HG03103 (cell line): ENCODE results near the gene NOSTRIN.
"Not testable (repeated sequence)": the region's sequence is repeated elsewhere in the genome, so short reads cannot be mapped to it uniquely, and the experiment has no call there.

ENCODE experiments used
- ATAC-seq: cut with Tn5 transposase; IDR thresholded peaks from one replicate; pipeline ENCODE4 v1.9.1; 2021; ENCODE audit warnings: low read depth; ENCODE audit not compliant: unreplicated experiment

NOSTRIN gene

DNA sequence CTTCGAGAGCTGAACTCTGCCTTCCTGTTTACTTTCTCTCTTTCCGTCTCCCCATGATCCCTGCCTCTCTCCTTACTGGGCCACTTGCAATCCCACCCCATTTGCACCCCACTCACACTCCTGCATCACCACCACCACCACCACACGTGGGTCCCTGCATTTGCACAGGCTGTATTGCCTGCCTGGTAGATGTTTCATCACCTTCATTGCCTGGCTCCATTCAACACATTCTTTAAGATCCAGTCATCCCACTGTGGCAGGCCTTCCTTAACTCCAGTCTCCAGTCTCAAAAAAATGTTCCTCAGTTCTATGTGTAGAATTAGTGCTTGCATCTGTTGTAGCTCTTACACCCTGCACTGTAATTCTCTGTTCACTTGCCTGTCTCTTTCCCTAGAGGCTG is 13.9 kb downstream of the NOSTRIN start:
- no peak for ATAC-seq

DNA sequence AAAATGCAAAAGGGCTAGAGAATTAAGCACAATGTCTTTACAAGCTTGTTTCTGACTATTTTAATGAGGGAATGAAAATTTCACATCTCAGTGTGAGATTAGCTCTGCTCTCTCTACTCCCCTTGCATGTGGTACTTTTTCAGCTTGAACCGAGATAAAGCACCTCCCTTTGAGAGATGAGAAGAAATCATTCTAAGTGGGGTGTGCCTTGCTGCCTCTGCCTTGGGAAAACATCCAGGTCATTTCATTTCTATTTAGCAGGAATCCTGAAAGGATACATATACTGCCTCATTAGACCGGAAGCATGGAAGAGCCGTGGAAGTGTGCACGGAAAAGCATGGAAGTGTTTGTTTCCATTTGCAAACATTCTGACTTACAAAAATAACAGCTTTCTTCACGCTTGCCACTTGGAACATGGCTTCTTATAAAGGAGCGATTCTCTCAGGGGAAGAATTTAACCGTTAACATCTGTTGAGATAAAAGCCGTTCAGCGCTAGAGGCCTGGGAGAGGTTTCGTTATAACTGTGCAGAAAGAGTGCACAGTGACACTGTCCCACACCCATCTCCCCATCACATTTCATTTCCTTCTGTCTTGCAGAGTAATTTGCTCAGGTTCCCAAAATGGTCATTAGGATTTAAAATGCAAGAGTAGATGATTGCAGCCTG is 16.7 kb downstream of the NOSTRIN start:
- no peak for ATAC-seq

DNA sequence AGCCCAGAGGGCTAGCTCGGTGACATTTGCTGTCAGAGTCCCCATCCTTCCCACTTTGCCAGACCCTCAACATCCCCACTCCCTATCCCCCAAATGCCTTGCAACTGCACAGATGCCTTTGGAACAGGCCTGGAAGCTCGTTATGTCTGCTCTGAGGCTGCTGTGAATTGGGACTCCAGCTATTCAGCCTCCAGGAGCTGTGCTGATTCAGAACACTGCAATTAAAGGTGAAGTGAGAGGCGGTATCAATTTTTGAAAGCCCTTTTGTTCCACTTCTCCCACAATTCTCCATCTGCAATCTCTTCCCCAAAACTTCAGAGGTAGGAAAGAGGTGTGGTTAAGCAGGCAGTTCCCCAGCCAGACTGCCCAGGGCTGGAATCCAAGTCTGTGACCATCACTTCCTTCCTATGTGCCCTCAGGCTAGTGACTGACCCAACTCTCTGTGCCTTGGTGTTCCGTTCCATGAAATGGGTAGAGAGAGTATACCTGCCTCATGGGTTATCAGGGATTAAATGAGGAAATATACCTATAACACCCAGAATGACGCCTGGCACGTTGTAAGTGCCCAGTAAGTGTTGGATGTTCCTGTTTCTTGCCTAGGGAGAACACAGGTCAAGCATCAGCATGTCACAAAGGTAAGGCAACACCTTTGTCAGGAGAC is 17.5 kb downstream of the NOSTRIN start:
- ATAC-seq = no peak

DNA sequence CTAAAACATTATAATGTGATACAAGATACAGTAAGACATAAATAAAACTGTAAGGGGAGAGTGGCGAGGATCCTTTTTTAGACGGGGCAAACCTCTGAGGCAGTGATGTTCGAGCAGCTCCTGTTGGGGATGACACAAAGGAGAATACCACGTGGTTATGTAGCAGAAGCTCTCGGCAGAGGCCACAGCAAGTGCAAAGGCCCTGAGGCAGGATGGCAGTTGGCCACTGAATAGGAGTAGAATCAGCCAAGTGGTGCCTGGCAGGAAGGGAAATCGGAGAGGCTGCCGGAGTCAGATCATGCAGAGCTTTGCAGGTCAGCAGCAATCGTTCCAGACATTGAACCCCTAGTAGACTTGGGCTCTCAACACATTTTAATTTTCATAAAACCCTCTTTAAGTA is 19.1 kb downstream of the NOSTRIN start:
- ATAC-seq = no peak

DNA sequence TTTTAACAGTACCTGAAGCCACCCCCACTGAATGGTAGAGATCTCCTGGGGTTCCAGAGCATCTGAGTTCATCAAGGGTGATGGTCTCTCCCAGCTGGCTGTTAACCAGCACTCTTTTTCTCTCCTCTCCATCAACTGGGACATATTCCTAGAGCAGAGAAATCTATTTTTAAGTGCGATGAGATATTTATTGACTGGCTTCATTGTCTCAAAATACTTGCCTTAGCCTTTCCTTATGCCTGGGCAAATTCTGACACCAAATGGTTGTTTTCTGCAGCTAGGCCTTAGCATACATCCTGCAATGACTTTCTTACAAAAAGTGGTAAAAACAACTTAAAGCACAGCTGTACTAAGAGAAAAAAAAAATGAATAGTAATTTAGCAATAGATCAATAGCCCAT is 19.6 kb downstream of the NOSTRIN start:
- ATAC-seq = no peak

DNA sequence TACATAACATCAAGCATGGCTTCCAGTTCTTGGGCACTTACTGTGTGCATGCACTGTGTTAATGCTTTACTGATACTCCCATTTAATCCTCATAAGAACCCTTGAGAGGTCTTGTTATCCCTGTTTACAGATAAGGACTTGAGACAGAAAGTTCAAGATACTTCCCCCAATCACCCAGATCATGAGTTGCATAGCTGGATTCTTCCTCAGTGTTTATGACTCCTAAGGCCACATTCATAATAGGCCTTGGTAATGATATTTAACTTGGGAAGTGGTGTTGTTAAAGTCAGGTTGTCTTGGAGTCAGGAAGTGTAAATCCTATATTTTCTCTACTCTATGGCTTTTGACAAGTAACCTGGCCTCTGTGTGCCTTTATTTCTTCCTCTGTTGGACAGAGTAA is 22.7 kb downstream of the NOSTRIN start:
- ATAC-seq = no peak

DNA sequence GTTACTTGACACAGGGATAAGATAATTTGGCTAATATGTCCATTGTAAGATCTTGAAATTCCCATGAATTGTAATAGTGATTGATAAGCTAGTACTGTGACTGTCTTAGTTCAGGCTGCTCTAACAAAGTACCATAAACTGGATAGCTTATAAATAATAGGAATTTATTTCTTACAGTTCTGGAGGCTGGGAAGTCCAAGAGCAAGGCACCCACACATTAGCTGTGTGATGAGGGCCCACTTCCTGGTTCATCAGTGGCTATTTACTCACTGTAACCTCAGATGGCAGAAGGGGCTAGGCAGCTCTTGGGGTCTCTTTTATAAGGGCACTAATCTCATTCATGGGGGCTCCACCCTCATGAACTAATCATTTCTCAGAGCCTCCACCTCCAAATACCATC is 28.5 kb downstream of the NOSTRIN start:
- no peak for ATAC-seq

DNA sequence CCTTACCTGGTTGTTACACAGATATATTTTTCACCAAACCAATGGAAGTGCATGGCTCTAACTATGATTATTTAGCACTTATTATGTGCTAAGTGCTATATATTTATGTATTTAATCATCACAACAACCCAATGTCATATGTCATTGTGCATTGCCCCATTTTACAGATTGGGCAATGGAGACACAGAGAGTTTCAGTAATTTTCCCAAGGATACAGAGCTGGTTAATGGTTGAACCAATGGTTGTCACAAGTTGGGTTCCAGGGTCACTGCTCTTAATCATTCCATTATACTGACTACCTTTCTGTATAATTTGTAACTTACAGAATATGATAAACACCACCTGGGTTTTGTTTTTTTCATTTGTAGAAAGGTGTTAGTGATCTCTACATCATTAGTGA is 29.2 kb downstream of the NOSTRIN start:
- no peak for ATAC-seq

DNA sequence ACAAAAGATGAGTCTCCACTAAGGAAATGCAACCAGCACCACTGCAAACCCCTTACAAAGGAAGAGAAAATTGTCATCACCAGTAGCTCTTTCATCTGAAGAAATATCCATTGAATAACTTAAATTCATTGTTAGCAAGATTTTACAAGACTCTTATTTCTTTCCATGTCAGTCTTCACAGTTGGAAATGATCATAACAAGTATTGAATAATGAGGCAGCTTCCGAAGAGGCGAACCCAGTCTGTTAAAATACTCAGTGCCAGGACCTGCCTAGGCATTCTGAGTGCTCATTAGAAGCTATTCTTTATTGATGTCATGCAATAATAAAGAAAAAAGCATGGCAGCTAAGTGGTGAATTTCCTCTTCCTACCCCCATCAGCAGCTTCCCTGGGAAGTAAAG is 33.5 kb downstream of the NOSTRIN start:
- ATAC-seq = no peak

DNA sequence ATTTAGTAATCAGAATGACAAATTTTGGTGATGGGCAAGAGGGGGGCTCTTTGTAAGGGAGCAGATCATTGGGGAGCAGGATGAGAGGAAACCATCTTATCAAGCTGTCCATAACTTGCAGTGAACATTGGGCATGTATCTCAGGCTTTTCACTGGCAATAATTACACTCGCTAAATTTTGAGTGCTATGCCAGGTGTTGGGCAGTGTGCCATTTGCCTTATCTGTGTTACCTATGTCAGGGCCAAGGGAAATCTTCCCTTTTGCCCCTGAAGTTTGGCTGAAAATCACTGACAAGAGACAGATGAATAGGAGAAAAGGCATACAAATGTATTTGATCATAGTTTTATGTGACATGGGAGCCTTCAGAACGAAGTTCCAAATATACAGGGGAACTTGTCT is 39.0 kb downstream of the NOSTRIN start:
- ATAC-seq = no peak

DNA sequence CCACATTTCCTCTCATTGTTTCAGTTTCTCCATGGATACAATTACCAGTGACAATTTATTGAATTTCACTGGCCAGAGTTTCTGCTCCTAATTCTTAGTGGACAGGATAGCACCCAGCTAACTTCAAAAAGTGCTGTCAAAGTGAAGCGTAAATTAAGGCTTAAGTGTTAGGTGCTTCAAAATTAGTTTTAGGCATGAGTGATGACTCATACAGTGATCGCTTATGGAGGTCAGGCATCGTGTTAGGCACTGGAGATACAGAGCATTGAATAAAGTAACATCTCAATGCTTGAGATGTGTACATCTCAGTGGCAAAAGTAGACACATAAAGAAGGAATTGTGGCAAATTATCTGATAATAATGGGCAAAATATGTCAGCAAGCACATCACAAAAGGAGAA is 40.8 kb downstream of the NOSTRIN start:
- ATAC-seq = no peak

DNA sequence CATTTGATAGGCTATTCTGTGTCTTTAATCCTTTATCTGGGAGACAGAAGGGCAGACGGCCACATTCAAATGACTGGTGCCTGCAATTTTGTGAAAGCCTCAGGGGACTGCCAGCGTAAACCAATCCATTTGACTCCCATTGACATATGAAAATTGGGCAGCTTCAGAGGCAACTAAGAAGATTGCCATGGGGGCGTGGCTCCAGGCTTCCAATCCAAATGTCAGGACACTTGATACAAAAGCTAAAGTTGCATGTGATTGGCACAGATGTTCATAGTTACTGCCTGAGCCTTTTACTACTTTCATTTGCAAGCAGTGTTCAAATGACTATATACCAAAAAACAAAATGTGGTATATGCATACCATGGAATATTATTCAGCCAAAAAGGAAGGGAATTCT is 45.8 kb downstream of the NOSTRIN start:
- no peak for ATAC-seq

DNA sequence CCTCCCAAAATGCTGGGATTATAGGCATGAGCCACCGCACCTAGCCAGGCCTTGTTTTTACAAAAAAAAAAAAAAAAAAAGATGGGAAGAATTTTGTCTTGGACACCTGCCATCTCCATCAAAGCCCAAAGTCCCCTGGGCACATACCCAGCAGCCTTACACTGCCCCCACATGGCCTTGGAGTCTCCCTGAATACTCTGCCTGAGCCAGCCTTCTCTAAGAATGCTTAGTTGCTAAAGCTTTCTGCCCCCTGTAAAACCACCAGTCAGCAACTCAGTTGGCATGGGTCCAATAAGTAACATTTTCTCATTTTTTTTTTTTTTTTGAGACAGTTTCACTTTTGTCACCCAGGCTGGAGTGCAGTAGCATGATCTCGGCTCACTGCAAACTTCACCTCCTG is 47.2 kb downstream of the NOSTRIN start:
- no peak for ATAC-seq

DNA sequence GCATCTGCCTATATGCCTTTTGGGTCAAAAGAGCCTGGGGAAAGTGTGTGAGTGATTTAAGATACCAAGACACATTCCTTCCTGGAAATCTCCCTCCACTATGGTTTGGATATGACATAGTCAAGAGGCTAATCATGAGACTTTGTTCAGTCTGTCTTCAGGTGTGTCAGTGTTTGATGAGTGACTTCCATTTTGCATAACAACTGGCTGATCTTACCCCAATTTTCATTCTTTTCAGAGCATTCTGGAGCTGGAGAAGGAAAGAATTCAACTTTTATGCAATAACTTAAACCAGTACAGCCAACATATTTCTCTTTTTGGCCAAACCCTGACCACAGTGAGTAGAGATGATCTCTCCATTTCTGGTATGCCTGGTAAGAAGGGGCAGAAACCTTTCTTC is 48.4 kb downstream of the NOSTRIN start:
- ATAC-seq = no peak

DNA sequence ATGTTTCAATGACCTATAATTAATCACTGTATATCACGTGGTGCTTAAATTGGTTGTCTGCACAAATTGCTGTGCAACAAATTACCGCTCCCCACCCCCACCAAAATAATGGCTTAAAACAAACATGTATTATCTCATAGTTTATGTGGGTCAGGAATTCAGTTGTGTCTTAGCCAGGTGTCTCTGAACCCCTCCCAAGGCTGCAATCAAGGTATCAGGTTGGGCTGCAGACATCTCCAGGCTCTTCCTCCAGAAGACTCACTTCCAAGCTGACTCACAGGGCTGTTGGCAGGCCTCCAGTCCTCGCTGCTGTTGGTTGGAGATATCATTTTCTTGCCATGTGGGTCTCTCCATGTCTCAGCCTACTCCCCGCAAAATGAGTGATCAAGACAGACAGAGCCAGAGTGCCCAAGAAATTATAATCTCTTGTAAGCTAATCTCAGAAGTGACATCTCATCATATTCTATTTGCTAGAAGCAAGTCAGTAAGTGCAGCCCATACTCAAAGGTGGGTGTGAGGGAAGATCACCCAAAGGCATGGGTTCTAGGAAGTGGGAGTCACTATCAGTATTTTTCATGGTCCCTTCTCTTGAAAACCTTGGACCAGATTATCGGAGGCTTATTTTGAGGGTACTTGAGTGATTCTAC is 49.4 kb downstream of the NOSTRIN start:
- no peak for ATAC-seq

DNA sequence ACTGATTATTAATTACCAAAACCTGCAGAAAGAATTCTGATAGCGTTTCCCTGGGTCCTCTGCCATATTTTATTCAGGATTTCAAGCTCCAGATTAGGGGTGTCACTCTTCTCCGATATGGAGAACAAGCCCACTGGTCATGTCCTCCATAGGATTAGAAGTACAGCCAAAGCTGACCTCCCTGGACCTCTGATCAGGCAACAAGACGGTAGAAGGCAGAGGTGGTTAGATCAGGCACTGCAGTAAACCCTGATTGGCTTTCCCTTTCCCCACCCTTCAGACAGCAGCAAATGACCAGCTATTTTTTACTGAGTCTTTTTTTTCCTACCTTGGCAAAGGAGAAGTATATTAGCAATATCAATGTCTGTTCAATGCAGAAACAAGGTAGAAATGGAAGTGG is 50.0 kb downstream of the NOSTRIN start:
- no peak for ATAC-seq

DNA sequence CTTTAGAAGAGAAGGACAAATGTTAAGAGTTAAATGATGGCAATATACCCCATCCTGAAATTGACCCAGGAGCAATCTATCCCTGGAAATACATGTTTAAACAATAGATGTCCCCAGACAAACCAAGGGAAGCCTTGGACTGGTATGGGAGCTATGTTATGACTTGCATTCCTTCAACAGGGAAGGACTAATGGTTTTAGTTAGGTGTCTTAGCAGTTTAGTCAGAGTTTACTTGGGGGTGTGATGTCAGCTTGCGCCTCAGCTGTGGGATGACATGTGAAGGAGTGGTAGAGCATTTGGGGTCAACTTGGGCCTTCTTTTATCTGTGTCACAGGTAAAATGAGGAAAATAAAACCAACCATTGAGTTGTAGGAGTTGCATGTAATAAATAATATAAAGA is 51.0 kb downstream of the NOSTRIN start:
- no peak for ATAC-seq

DNA sequence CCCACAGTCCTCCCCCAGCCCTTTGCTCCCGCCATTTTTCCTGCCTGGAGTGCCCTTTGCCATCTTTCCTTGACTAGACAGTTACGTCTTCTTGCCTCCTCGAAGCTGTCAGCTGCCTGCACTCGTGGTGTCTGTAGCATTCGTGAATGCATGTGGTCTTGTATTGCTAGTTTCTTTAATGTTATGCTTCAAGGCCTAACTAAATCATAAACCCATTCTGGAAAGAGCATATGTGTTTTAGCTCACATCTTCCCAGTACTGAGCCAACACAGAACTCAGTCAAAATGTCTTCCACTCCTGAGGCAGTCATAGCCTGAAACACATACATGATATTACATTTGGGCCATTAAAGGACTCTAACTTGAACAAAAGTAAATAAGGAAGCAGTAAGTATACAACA is 52.2 kb downstream of the NOSTRIN start:
- no peak for ATAC-seq

DNA sequence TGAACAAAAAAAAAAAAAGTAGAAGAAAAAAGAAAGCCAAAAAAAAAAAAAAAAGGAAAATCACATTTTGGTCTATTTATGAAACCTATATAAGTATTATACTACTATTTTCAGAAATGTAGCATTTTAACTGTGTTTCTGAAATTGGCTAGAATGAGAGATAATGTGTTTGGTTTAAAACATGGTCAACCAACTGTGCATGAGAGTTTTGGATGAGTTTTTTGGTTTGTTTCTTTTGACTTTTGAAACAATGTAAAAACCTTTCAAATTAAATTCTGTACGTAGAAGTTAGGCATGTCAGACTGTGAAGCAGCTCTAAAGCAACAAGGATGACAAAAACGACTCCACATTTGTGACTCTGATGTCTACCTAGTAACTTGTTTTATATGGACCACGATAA is 53.2 kb downstream of the NOSTRIN start:
- no peak for ATAC-seq

DNA sequence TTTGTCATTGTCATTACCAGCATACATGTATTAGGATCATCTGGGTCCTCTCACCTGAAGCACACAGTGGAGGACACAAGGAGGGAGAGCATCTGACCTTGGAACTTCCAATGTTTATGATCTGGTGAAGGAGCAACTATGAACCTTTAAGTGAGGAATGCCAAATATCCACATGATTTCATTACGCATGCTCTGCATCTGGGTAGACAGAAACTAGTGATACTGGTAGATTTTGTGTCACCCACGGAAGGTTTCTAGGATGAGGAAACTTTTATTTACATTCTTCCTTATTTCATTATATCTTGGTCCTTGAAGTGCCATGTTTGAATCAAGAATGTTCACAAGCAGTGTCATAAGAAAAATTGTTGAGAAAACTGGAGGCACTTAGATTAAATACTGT is 55.7 kb downstream of the NOSTRIN start:
- no peak for ATAC-seq

DNA sequence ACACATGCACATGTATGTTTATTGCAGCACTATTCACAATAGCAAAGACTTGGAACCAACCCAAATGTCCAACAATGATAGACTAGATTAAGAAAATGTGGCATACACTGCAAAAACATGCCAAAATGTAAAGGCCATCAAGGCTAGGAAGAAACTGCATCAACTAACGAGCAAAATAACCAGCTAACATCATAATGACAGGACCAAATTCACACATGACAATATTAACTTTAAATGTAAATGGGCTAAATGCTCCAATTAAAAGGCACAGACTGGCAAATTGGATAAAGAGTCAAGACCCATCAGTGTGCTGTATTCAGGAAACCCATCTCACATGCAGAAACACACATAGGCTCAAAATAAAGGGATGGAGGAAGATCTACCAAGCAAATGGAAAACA is 64.7 kb downstream of the NOSTRIN start:
- not testable (repeated sequence) for ATAC-seq

DNA sequence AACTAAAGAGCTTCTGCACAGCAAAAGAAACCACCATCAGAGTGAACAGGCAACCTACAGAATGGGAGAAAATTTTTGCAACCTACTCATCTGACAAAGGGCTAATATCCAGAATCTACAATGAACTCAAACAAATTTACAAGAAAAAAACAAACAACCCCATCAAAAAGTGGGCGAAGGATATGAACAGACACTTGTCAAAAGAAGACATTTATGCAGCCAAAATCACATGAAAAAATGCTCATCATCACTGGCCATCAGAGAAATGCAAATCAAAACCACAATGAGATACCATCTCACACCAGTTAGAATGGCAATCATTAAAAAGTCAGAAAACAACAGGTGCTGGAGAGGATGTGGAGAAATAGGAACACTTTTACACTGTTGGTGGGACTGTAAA is 67.9 kb downstream of the NOSTRIN start:
- not testable (repeated sequence) for ATAC-seq
